Brain microvascular endothelial cell (primary cell): ENCODE measurements around the gene LDAH.

Experiments used
- DNase-seq: peaks from one replicate; pipeline ENCODE4 v3.0.0-alpha.2; 2020
- H3K27ac ChIP-seq: fragments of 250-450 bp; sonication (Bioruptor Pico); 2 replicates; pipeline ENCODE4 v1.5.1; 2020; ENCODE audit warnings: mild to moderate bottlenecking, moderate library complexity
- H3K27me3 ChIP-seq: fragments of 250-450 bp; sonication (Bioruptor Pico); replicated peaks from 2 replicates; pipeline ENCODE4 v1.5.1; 2020; ENCODE audit warnings: mild to moderate bottlenecking
- H3K36me3 ChIP-seq: fragments of 250-450 bp; sonication (Bioruptor Pico); replicated peaks from 2 replicates; pipeline ENCODE4 v1.5.1; 2020; ENCODE audit warnings: mild to moderate bottlenecking
- H3K4me3 ChIP-seq: 2 replicates; pipeline ENCODE4 v1.5.1; 2011; ENCODE audit warnings: low read depth, mild to moderate bottlenecking, control low read depth, low read length, moderate library complexity
- CTCF ChIP-seq: IDR thresholded peaks from 2 replicates; pipeline ENCODE4 v1.5.1; 2011; ENCODE audit warnings: low read depth, mild to moderate bottlenecking, moderate library complexity, low read length, control low read depth, inconsistent platforms; ENCODE audit errors: missing control alignments
- in situ Hi-C: cut with HindIII; loops from 2 replicates; pipeline ENCODE4 v1.10.0; 2017; ENCODE audit warnings: low sequenced_read_pairs, low pct_ligation_motif_present

LDAH gene

GRCh38 chr2:20680744-20681375, 142.0 kb downstream of the LDAH start:
- in situ Hi-C loops, result loop anchor here (25.0 kb wide), 1 partner anchor 281 kb away; no protein-coding TSS in a partner anchor
- Histone ChIP-seq H3K27ac (no peak overlapping the region), H3K36me3 (no peaks in the 10 kb centered on the region), H3K27me3 (no peaks in the 10 kb centered on the region), H3K4me3 (no peak overlapping the region)
- no peak for DNase-seq
- TF ChIP-seq CTCF, result no peak

GRCh38 chr2:20678780-20679179, 144.1 kb downstream of the LDAH start:
- Histone ChIP-seq H3K27ac (no peak overlapping the region), H3K4me3 (no peak overlapping the region), H3K36me3 (no peaks in the 10 kb centered on the region), H3K27me3 (no peaks in the 10 kb centered on the region)
- TF ChIP-seq CTCF, result no peak
- DNase-seq, result no peak
- in situ Hi-C loops, result loop anchor here (25.0 kb wide), 1 partner anchor 284 kb away; no protein-coding TSS in a partner anchor

GRCh38 chr2:20678086-20678395, 144.9 kb downstream of the LDAH start:
- no peak for DNase-seq
- in situ Hi-C loops, result loop anchor here (25.0 kb wide), 1 partner anchor 284 kb away; no protein-coding TSS in a partner anchor
- Histone ChIP-seq H3K27ac (no peak overlapping the region), H3K27me3 (no peaks in the 10 kb centered on the region), H3K4me3 (no peak overlapping the region), H3K36me3 (no peaks in the 10 kb centered on the region)
- TF ChIP-seq CTCF, result no peak

- in situ Hi-C loops, result loop anchor here (25.0 kb wide), 1 partner anchor 285 kb away; no protein-coding TSS in a partner anchor
- H3K36me3 ChIP-seq, result no peaks in the 10 kb centered on the region
- TF ChIP-seq CTCF, result peak; percentile 40
- peaks cover 2% of the 10 kb centered on the region for H3K27me3 ChIP-seq
- H3K27ac ChIP-seq, result no peak overlapping the region
- H3K4me3 ChIP-seq, result no peak overlapping the region
- no peak for DNase-seq
Measured at GRCh38 chr2:20677301-20678085, 145.4 kb downstream of the LDAH start.

GRCh38 chr2:20676353-20677215, 146.3 kb downstream of the LDAH start:
- Histone ChIP-seq H3K36me3 (no peaks in the 10 kb centered on the region), H3K27ac (no peak overlapping the region), H3K27me3 (peaks cover 6% of the 10 kb centered on the region), H3K4me3 (no peak overlapping the region)
- in situ Hi-C loops, result loop anchor here (25.0 kb wide), 1 partner anchor 286 kb away; no protein-coding TSS in a partner anchor
- no peak for DNase-seq
- no peak for TF ChIP-seq CTCF
